H9 (cell line): Measurements from ENCODE around the gene ALX3. TPM values are rescaled to one million over a fixed set of nuclear protein-coding genes. Genes with fewer than 3 reads are reported as not detected.

Source experiments
- DNase-seq: peaks from one replicate; pipeline ENCODE4 v3.0.0-alpha.2; 2017
- H2AFZ ChIP-seq: one replicate; pipeline ENCODE4 v1.6.1; 2013; ENCODE audit warnings: mild to moderate bottlenecking, low read length, control low read depth, moderate library complexity
- H2AK5ac ChIP-seq: 2 replicates; pipeline ENCODE4 v1.6.1; 2013; ENCODE audit warnings: low read length, control low read depth, mixed read lengths; ENCODE audit not compliant: insufficient read length
- H2BK120ac ChIP-seq: one replicate; pipeline ENCODE4 v1.6.1; 2013; ENCODE audit warnings: low read depth, mild to moderate bottlenecking, low read length, control low read depth, inconsistent platforms; ENCODE audit not compliant: poor library complexity, severe bottlenecking
- H2BK12ac ChIP-seq: 2 replicates; pipeline ENCODE4 v1.6.1; 2013; ENCODE audit warnings: low read length, control low read depth, mixed read lengths, low read depth; ENCODE audit not compliant: insufficient read length
- H2BK15ac ChIP-seq: 2 replicates; pipeline ENCODE4 v1.6.1; 2013; ENCODE audit warnings: low read depth, low read length, control low read depth
- H2BK20ac ChIP-seq: one replicate; pipeline ENCODE4 v1.6.1; 2013; ENCODE audit warnings: low read depth, mild to moderate bottlenecking, low read length, control low read depth, inconsistent platforms; ENCODE audit not compliant: poor library complexity, severe bottlenecking
- H2BK5ac ChIP-seq: 2 replicates; pipeline ENCODE4 v1.6.1; 2013; ENCODE audit warnings: low read length, control low read depth, mixed read lengths; ENCODE audit not compliant: insufficient read length
- H3K14ac ChIP-seq: 2 replicates; pipeline ENCODE4 v1.6.1; 2013; ENCODE audit warnings: low read length, control low read depth; ENCODE audit not compliant: insufficient read depth
- H3K18ac ChIP-seq: 2 replicates; pipeline ENCODE4 v1.6.1; 2013; ENCODE audit warnings: low read depth, mild to moderate bottlenecking, mixed read lengths, low read length, control low read depth; ENCODE audit not compliant: insufficient read length
- H3K23ac ChIP-seq: 2 replicates; pipeline ENCODE4 v1.6.1; 2013; ENCODE audit warnings: low read length, control low read depth, mixed read lengths, low read depth; ENCODE audit not compliant: insufficient read length
- H3K23me2 ChIP-seq: 2 replicates; pipeline ENCODE4 v1.6.1; 2013; ENCODE audit warnings: low read depth, mild to moderate bottlenecking, mixed read lengths, low read length, control low read depth; ENCODE audit not compliant: insufficient read length, poor library complexity, severe bottlenecking
- H3K27ac ChIP-seq: 2 replicates; pipeline ENCODE4 v1.5.1; 2013; ENCODE audit warnings: low read length, control low read depth, mixed read lengths, low read depth; ENCODE audit not compliant: insufficient read length
- H3K27me3 ChIP-seq: 2 replicates; pipeline ENCODE4 v1.6.1; 2013; ENCODE audit warnings: low read length, control low read depth, inconsistent platforms; ENCODE audit not compliant: insufficient read depth
- H3K4ac ChIP-seq: 2 replicates; pipeline ENCODE4 v1.6.1; 2013; ENCODE audit warnings: low read depth, mild to moderate bottlenecking, control low read depth, inconsistent platforms, low read length, moderate library complexity
- H3K4me1 ChIP-seq: 2 replicates; pipeline ENCODE4 v1.6.1; 2013; ENCODE audit warnings: low read length, control low read depth, inconsistent platforms; ENCODE audit not compliant: insufficient read depth
- H3K4me2 ChIP-seq: 2 replicates; pipeline ENCODE4 v1.6.1; 2013; ENCODE audit warnings: low read length, control low read depth, mixed read lengths; ENCODE audit not compliant: insufficient read length, insufficient read depth
- H3K56ac ChIP-seq: 2 replicates; pipeline ENCODE4 v1.6.1; 2013; ENCODE audit warnings: low read depth, mild to moderate bottlenecking, mixed read lengths, low read length, control low read depth; ENCODE audit not compliant: insufficient read length
- H3K79me1 ChIP-seq: 2 replicates; pipeline ENCODE4 v1.6.1; 2013; ENCODE audit warnings: low read depth, mild to moderate bottlenecking, moderate library complexity, low read length, control low read depth, inconsistent platforms; ENCODE audit not compliant: insufficient read depth, poor library complexity, severe bottlenecking
- H3K79me2 ChIP-seq: 2 replicates; pipeline ENCODE4 v1.6.1; 2013; ENCODE audit warnings: low read length, control low read depth, inconsistent platforms; ENCODE audit not compliant: insufficient read depth
- H3K9ac ChIP-seq: 2 replicates; pipeline ENCODE4 v1.6.1; 2013; ENCODE audit warnings: low read length, control low read depth, mixed read lengths; ENCODE audit not compliant: insufficient read length; ENCODE audit errors: extremely low read depth
- H3K9me3 ChIP-seq: one replicate; pipeline ENCODE4 v1.6.1; 2013; ENCODE audit warnings: low read depth, low read length, inconsistent platforms; ENCODE audit not compliant: control insufficient read depth
- H3T11ph ChIP-seq: one replicate; pipeline ENCODE4 v1.6.1; 2013; ENCODE audit warnings: mild to moderate bottlenecking, low read length, control low read depth, inconsistent platforms
- H4K20me1 ChIP-seq: one replicate; pipeline ENCODE4 v1.6.1; 2013; ENCODE audit not compliant: control insufficient read depth, insufficient read length, insufficient read depth
- H4K5ac ChIP-seq: 2 replicates; pipeline ENCODE4 v1.6.1; 2013; ENCODE audit warnings: low read depth, mild to moderate bottlenecking, mixed read lengths, low read length, control low read depth; ENCODE audit not compliant: insufficient read length
- H4K8ac ChIP-seq: replicated peaks from 2 replicates; pipeline ENCODE4 v1.6.1; 2013; ENCODE audit warnings: low read length, control low read depth, mixed read lengths, low read depth; ENCODE audit not compliant: insufficient read length
- H4K91ac ChIP-seq: 2 replicates; pipeline ENCODE4 v1.6.1; 2013; ENCODE audit warnings: low read depth, mild to moderate bottlenecking, moderate library complexity, mixed read lengths, low read length, control low read depth; ENCODE audit not compliant: insufficient read length
- H3K27ac Mint-ChIP-seq, 3 experiments: 2 replicates in 2 of 3; 3 replicates in 1 of 3; pipeline ENCODE4 v1.8.0; 2020 to 2021; ENCODE audit warnings: mixed read lengths in 3 of 3, mild to moderate bottlenecking in 1 of 3, moderate library complexity in 1 of 3
- H3K27me3 Mint-ChIP-seq: 2 replicates; pipeline ENCODE4 v1.8.0; 2021; ENCODE audit warnings: low read depth, mild to moderate bottlenecking, moderate library complexity, mixed read lengths
- H3K36me3 Mint-ChIP-seq, 3 experiments: 2 replicates in 2 of 3; 3 replicates in 1 of 3; pipeline ENCODE4 v1.8.0; 2020 to 2021; ENCODE audit warnings: low read depth in 3 of 3, mixed read lengths in 3 of 3; ENCODE audit not compliant: insufficient read depth in 1 of 3
- H3K4me1 Mint-ChIP-seq, 2 experiments: 2 replicates each; pipeline ENCODE4 v1.8.0; 2020; ENCODE audit warnings: mixed read lengths in 2 of 2
- H3K4me3 Mint-ChIP-seq, 2 experiments: 2 replicates in 1 of 2; 3 replicates in 1 of 2; pipeline ENCODE4 v1.8.0; 2020 to 2021; ENCODE audit warnings: mild to moderate bottlenecking in 2 of 2, mixed read lengths in 2 of 2, moderate library complexity in 1 of 2
- H3K9me3 Mint-ChIP-seq, 2 experiments: 2 replicates in 1 of 2; 3 replicates in 1 of 2; pipeline ENCODE4 v1.8.0; 2020; ENCODE audit warnings: mild to moderate bottlenecking in 2 of 2, mixed read lengths in 2 of 2, moderate library complexity in 1 of 2
- CTCF ChIP-seq: fragments of 200-600 bp; sonication (generic); conservative IDR thresholded peaks from 3 replicates; pipeline ENCODE4 v1.8.0; 2021; ENCODE audit warnings: antibody characterized with exemption, mild to moderate bottlenecking
- WGBS: extraction: QIAGEN DNeasy Blood & Tissue Kit; methylation state at CpG from one replicate; pipeline ENCODE4 v1.1.7; 2013; ENCODE audit warnings: missing lambda C conversion rate, low lambda C conversion rate, mixed read lengths; ENCODE audit not compliant: insufficient read length; ENCODE audit errors: extremely low coverage; 5-methylcytosine and 5-hydroxymethylcytosine counted together
- total RNA-seq: library from RNA; stranded (reverse); gene quantifications from 2 replicates; pipeline ENCODE4 v1.2.1, GENCODE V29; 2021

The ALX3 gene
- total RNA-seq, 1 experiment from 2014 or later, result not detected

GRCh38 chr1:110048240-110048639 lies 22.2 kb downstream of the ALX3 start:
- Histone ChIP-seq H3K4me2 (no peak overlapping the region), H2AK5ac (no peak overlapping the region), H2AFZ (no peak overlapping the region), H2BK15ac (no peak overlapping the region), H3K23me2 (no peaks in the 10 kb centered on the region), H3K9ac (no peak overlapping the region), H3K14ac (no peak overlapping the region), H3K27me3 (no peaks in the 10 kb centered on the region), H2BK12ac (no peak overlapping the region), H3K9me3 (no peaks in the 10 kb centered on the region), H3T11ph (no peak overlapping the region), H4K20me1 (no peaks in the 10 kb centered on the region), H2BK20ac (no peak overlapping the region), H3K79me1 (no peaks in the 10 kb centered on the region), H4K8ac (no peak overlapping the region), H3K27ac (no peak overlapping the region), H3K18ac (no peak overlapping the region), H3K4ac (no peak overlapping the region), H2BK120ac (no peak overlapping the region), H3K23ac (no peak overlapping the region), H4K5ac (no peak overlapping the region), H3K79me2 (no peaks in the 10 kb centered on the region), H3K4me1 (no peaks in the 10 kb centered on the region), H4K91ac (no peak overlapping the region), H3K56ac (no peak overlapping the region), H2BK5ac (no peak overlapping the region)
- Mint-ChIP-seq H3K27me3 (no peaks in the 10 kb centered on the region), H3K4me1 (no peaks in the 10 kb centered on the region), H3K9me3 (no peaks in the 10 kb centered on the region), H3K27ac (no peak overlapping the region), H3K36me3 (peaks cover 53 to 96% (median 89%) of the 10 kb centered on the region in 3 experiments), H3K4me3 (no peak overlapping the region)
- WGBS, result no CpG with 5 or more reads among the region's 5 CpGs
- no peak for TF ChIP-seq CTCF
- no peak for DNase-seq
